HEK293 (cell line): ENCODE results near the gene ITGB4.

ENCODE experiments used
- YY1 ChIP-seq: fragments of 450-650 bp; formaldehyde crosslinking; IDR thresholded peaks from 2 replicates; pipeline ENCODE4 v1.5.1; 2018; ENCODE audit warnings: missing biosample characterization, missing genetic modification characterization
- ZNF133 ChIP-seq: fragments of 450-650 bp; formaldehyde crosslinking; IDR thresholded peaks from 2 replicates; pipeline ENCODE4 v1.5.1; 2016; ENCODE audit warnings: missing biosample characterization, missing genetic modification characterization
- ZNF146 ChIP-seq: fragments of 450-650 bp; formaldehyde crosslinking; IDR thresholded peaks from 2 replicates; pipeline ENCODE4 v1.5.1; 2016; ENCODE audit warnings: missing biosample characterization, missing genetic modification characterization
- ZNF514 ChIP-seq: fragments of 450-650 bp; formaldehyde crosslinking; IDR thresholded peaks from 2 replicates; pipeline ENCODE4 v1.5.1; 2016; ENCODE audit warnings: missing biosample characterization, missing genetic modification characterization
- ZNF670 ChIP-seq: fragments of 450-650 bp; formaldehyde crosslinking; IDR thresholded peaks from 2 replicates; pipeline ENCODE4 v1.5.1; 2016; ENCODE audit warnings: missing biosample characterization, missing genetic modification characterization, low read depth
- TF ChIP-seq, protein P1 (sequence below): fragments of 450-650 bp; formaldehyde crosslinking; IDR thresholded peaks from 2 replicates; pipeline ENCODE4 v1.5.1; 2016; ENCODE audit warnings: missing biosample characterization, missing genetic modification characterization, low read depth
- TF ChIP-seq, protein P2 (sequence below): fragments of 450-650 bp; formaldehyde crosslinking; IDR thresholded peaks from 2 replicates; pipeline ENCODE4 v1.5.1; 2016; ENCODE audit warnings: missing biosample characterization, missing genetic modification characterization
- TF ChIP-seq, protein P3 (sequence below): fragments of 450-650 bp; formaldehyde crosslinking; IDR thresholded peaks from 2 replicates; pipeline ENCODE4 v1.5.1; 2016; ENCODE audit warnings: missing biosample characterization, missing genetic modification characterization

DNA sequence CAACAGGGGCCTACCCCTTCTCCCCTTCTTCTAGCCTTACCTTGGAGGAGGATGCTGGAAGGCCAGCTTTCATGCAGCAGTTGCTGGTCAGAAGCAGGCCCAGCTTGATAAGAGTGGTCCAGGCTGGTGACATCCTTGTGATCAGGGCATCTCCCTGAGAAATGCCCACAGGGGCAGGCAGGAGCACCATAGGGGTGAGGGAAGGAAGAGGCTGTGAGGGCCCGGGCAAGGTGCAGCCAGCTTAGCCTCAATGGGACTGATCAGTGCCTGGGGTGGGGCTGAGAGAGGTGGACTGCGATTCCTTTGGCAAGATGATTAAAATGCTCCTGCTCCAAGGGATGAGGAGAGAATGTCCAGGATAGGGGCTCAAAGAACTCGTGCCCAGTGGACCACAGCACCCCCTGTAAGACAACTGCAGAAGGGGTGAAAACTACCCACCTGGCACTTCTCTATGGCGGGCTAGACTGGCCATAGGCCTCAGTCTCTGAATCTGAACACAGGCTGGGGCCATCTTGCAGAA, 53.3 kb downstream of the ITGB4 start:
- TF ChIP-seq ZNF514, result no peak
- TF ChIP-seq ZNF670 (tag by site-specific recombination), result no peak
- TF ChIP-seq ZNF146 (tag by site-specific recombination), result no peak
- TF ChIP-seq, protein P1, sequence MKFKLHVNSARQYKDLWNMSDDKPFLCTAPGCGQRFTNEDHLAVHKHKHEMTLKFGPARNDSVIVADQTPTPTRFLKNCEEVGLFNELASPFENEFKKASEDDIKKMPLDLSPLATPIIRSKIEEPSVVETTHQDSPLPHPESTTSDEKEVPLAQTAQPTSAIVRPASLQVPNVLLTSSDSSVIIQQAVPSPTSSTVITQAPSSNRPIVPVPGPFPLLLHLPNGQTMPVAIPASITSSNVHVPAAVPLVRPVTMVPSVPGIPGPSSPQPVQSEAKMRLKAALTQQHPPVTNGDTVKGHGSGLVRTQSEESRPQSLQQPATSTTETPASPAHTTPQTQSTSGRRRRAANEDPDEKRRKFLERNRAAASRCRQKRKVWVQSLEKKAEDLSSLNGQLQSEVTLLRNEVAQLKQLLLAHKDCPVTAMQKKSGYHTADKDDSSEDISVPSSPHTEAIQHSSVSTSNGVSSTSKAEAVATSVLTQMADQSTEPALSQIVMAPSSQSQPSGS (tag by site-specific recombination), result no peak
- TF ChIP-seq, protein P2, sequence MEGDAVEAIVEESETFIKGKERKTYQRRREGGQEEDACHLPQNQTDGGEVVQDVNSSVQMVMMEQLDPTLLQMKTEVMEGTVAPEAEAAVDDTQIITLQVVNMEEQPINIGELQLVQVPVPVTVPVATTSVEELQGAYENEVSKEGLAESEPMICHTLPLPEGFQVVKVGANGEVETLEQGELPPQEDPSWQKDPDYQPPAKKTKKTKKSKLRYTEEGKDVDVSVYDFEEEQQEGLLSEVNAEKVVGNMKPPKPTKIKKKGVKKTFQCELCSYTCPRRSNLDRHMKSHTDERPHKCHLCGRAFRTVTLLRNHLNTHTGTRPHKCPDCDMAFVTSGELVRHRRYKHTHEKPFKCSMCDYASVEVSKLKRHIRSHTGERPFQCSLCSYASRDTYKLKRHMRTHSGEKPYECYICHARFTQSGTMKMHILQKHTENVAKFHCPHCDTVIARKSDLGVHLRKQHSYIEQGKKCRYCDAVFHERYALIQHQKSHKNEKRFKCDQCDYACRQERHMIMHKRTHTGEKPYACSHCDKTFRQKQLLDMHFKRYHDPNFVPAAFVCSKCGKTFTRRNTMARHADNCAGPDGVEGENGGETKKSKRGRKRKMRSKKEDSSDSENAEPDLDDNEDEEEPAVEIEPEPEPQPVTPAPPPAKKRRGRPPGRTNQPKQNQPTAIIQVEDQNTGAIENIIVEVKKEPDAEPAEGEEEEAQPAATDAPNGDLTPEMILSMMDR, result no peak
- TF ChIP-seq, protein P3, sequence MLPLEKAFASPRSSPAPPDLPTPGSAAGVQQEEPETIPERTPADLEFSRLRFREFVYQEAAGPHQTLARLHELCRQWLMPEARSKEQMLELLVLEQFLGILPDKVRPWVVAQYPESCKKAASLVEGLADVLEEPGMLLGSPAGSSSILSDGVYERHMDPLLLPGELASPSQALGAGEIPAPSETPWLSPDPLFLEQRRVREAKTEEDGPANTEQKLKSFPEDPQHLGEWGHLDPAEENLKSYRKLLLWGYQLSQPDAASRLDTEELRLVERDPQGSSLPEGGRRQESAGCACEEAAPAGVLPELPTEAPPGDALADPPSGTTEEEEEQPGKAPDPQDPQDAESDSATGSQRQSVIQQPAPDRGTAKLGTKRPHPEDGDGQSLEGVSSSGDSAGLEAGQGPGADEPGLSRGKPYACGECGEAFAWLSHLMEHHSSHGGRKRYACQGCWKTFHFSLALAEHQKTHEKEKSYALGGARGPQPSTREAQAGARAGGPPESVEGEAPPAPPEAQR (tag by site-specific recombination), result no peak
- no peak for TF ChIP-seq YY1
- TF ChIP-seq ZNF133, result no peak
